Loucy (cell line): ENCODE measurements around the gene MSL1.

Experiments
- H2AFZ ChIP-seq: fragments of 200-600 bp; sonication (generic); 2 replicates; pipeline ENCODE4 v1.6.0; 2016; ENCODE audit warnings: antibody characterized with exemption, mild to moderate bottlenecking, low read length, moderate library complexity
- H3F3A ChIP-seq: fragments of 200-600 bp; 2 replicates; pipeline ENCODE4 v1.6.0; 2016; ENCODE audit warnings: antibody characterized with exemption, low read depth, mild to moderate bottlenecking
- H3K27me3 ChIP-seq: fragments of 200-600 bp; sonication (generic); 2 replicates; pipeline ENCODE4 v1.6.1; 2014; ENCODE audit warnings: low read length, mild to moderate bottlenecking; ENCODE audit not compliant: insufficient read depth, poor library complexity, severe bottlenecking
- H3K36me3 ChIP-seq: fragments of 200-600 bp; sonication (generic); 2 replicates; pipeline ENCODE4 v1.6.1; 2016; ENCODE audit warnings: low read length; ENCODE audit not compliant: insufficient read depth
- H3K4me1 ChIP-seq: fragments of 200-600 bp; sonication (generic); 2 replicates; pipeline ENCODE4 v1.5.1; 2014; ENCODE audit warnings: low read length, mild to moderate bottlenecking; ENCODE audit not compliant: insufficient read depth, poor library complexity, severe bottlenecking
- H3K4me2 ChIP-seq: fragments of 200-600 bp; sonication (generic); 2 replicates; pipeline ENCODE4 v1.6.0; 2014; ENCODE audit warnings: antibody characterized with exemption, low read length, low read depth, mild to moderate bottlenecking; ENCODE audit not compliant: poor library complexity, severe bottlenecking
- H3K4me3 ChIP-seq: fragments of 200-600 bp; sonication (generic); 2 replicates; pipeline ENCODE4 v1.5.1; 2014; ENCODE audit warnings: low read length, mild to moderate bottlenecking, mixed read lengths; ENCODE audit not compliant: poor library complexity, severe bottlenecking
- H3K79me2 ChIP-seq: fragments of 200-600 bp; sonication (generic); 2 replicates; pipeline ENCODE4 v1.6.1; 2014; ENCODE audit warnings: low read length; ENCODE audit not compliant: insufficient read depth
- H3K9ac ChIP-seq: fragments of 200-600 bp; sonication (generic); 2 replicates; pipeline ENCODE4 v1.6.0; 2014; ENCODE audit warnings: mild to moderate bottlenecking, low read depth, low read length, moderate library complexity; ENCODE audit not compliant: poor library complexity, severe bottlenecking
- H3K9me2 ChIP-seq: fragments of 200-600 bp; sonication (generic); replicated peaks from 2 replicates; pipeline ENCODE4 v1.6.1; 2016; ENCODE audit warnings: low read depth, low read length, mixed read lengths
- H3K9me3 ChIP-seq: fragments of 200-600 bp; sonication (generic); 2 replicates; pipeline ENCODE4 v1.6.1; 2014; ENCODE audit warnings: mild to moderate bottlenecking, antibody characterized with exemption, low read length, low read depth; ENCODE audit not compliant: insufficient read depth
- H4K20me1 ChIP-seq: fragments of 200-600 bp; sonication (generic); 2 replicates; pipeline ENCODE4 v1.6.0; 2014; ENCODE audit warnings: antibody characterized with exemption, low read length, mild to moderate bottlenecking; ENCODE audit not compliant: insufficient read depth, poor library complexity, severe bottlenecking
- EZH2phosphoT487 ChIP-seq: fragments of 200-600 bp; IDR thresholded peaks from 2 replicates; pipeline ENCODE4 v1.6.1; 2018; ENCODE audit warnings: antibody characterized with exemption, mild to moderate bottlenecking, moderate library complexity, borderline replicate concordance
- TF ChIP-seq, protein P1 (sequence below): fragments of 200-600 bp; sonication (generic); conservative IDR thresholded peaks from 2 replicates; pipeline ENCODE4 v1.5.1; 2014; ENCODE audit warnings: mild to moderate bottlenecking, antibody characterized with exemption, low read length

Gene MSL1

DNA sequence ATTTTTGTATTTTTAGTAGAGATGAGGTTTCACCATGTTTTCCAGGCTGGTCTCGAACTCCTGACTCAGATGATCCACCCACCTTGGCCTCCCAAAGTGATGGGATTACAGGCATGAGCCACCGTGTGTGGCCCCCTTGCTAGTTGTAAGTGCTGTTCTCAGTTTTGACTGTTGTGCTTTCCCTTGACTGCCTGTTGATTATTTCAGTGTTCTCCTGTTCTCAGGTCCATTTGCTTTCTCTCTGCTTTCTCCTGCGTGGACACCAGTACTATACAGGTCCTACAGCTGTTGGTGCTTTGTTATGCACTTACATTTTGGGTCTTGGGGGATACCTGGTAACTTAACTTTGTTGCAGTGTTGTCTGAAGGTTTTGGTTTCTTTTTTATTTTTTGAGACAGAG is 26.8 kb downstream of the MSL1 start:
- Histone ChIP-seq H3K4me2 (peak overlapping the region; percentile 59), H3K36me3 (peaks cover 36% of the 10 kb centered on the region; the same call in 1 of the 2 replicates)

GRCh38 chr17:40150276-40150675 is 28.5 kb downstream of the MSL1 start:
- Histone ChIP-seq H3K9me3 (no peaks in the 10 kb centered on the region), H3K79me2 (peaks cover 89% of the 10 kb centered on the region), H3K9ac (no peak overlapping the region), H3K4me2 (no peak overlapping the region), H3F3A (no peaks in the 10 kb centered on the region), H3K4me3 (no peak overlapping the region), H3K27me3 (no peaks in the 10 kb centered on the region), H3K4me1 (peaks cover 20% of the 10 kb centered on the region), H3K9me2 (no peaks in the 10 kb centered on the region), H4K20me1 (peaks cover 37% of the 10 kb centered on the region), H3K36me3 (peaks cover 48% of the 10 kb centered on the region; the same call in 1 of the 2 replicates), H2AFZ (no peak overlapping the region)
- TF ChIP-seq EZH2phosphoT487 = no peak
- TF ChIP-seq, protein P1, sequence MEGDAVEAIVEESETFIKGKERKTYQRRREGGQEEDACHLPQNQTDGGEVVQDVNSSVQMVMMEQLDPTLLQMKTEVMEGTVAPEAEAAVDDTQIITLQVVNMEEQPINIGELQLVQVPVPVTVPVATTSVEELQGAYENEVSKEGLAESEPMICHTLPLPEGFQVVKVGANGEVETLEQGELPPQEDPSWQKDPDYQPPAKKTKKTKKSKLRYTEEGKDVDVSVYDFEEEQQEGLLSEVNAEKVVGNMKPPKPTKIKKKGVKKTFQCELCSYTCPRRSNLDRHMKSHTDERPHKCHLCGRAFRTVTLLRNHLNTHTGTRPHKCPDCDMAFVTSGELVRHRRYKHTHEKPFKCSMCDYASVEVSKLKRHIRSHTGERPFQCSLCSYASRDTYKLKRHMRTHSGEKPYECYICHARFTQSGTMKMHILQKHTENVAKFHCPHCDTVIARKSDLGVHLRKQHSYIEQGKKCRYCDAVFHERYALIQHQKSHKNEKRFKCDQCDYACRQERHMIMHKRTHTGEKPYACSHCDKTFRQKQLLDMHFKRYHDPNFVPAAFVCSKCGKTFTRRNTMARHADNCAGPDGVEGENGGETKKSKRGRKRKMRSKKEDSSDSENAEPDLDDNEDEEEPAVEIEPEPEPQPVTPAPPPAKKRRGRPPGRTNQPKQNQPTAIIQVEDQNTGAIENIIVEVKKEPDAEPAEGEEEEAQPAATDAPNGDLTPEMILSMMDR = no peak

More for the DNA sequence above, 26.8 kb downstream of the MSL1 start:
- Histone ChIP-seq H3K79me2 (peaks cover 71% of the 10 kb centered on the region), H3K9me2 (no peaks in the 10 kb centered on the region), H3K9me3 (no peaks in the 10 kb centered on the region), H4K20me1 (peaks cover 34% of the 10 kb centered on the region), H3K4me1 (peaks cover 20% of the 10 kb centered on the region), H3F3A (no peaks in the 10 kb centered on the region), H2AFZ (no peak overlapping the region), H3K27me3 (no peaks in the 10 kb centered on the region), H3K9ac (no peak overlapping the region), H3K4me3 (no peak overlapping the region)
- TF ChIP-seq EZH2phosphoT487 = no peak
- TF ChIP-seq, protein P1 = no peak

- Histone ChIP-seq H4K20me1 (peaks cover 43% of the 10 kb centered on the region), H3K9ac (no peak overlapping the region), H3K9me3 (no peaks in the 10 kb centered on the region), H3K9me2 (no peaks in the 10 kb centered on the region), H3K79me2 (peaks cover 94% of the 10 kb centered on the region), H3F3A (no peaks in the 10 kb centered on the region), H3K4me3 (no peak overlapping the region), H2AFZ (no peak overlapping the region), H3K4me2 (no peak overlapping the region), H3K36me3 (peaks cover 52% of the 10 kb centered on the region; the same call in 1 of the 2 replicates), H3K4me1 (peaks cover 20% of the 10 kb centered on the region), H3K27me3 (no peaks in the 10 kb centered on the region)
- TF ChIP-seq, protein P1 = no peak
- no peak for TF ChIP-seq EZH2phosphoT487
Measured at GRCh38 chr17:40151414-40151963, 29.7 kb downstream of the MSL1 start.
